KMS-11 (cell line): Measurements from ENCODE around the gene TMTC4.

Source experiments
- H2AFZ ChIP-seq: fragments of 200-600 bp; sonication (generic); 2 replicates; pipeline ENCODE4 v1.6.1; 2016; ENCODE audit warnings: antibody characterized with exemption, mixed run types, low read depth
- H3K27ac ChIP-seq: fragments of 200-600 bp; sonication (generic); 2 replicates; pipeline ENCODE4 v1.6.1; 2016; ENCODE audit warnings: mild to moderate bottlenecking, mixed run types
- H3K27me3 ChIP-seq: fragments of 200-600 bp; sonication (generic); 2 replicates; pipeline ENCODE4 v1.6.1; 2017; ENCODE audit warnings: mild to moderate bottlenecking, low read depth, mixed run types, moderate library complexity; ENCODE audit not compliant: insufficient read depth
- H3K36me3 ChIP-seq: fragments of 200-600 bp; sonication (generic); 2 replicates; pipeline ENCODE4 v1.6.1; 2017; ENCODE audit warnings: mild to moderate bottlenecking, mixed run types; ENCODE audit not compliant: insufficient read depth
- H3K4me1 ChIP-seq: fragments of 200-600 bp; sonication (generic); 2 replicates; pipeline ENCODE4 v1.6.1; 2016; ENCODE audit warnings: mild to moderate bottlenecking, low read depth, mixed run types; ENCODE audit not compliant: poor library complexity, severe bottlenecking
- H3K4me2 ChIP-seq: fragments of 200-600 bp; sonication (generic); 2 replicates; pipeline ENCODE4 v1.7.0; 2016; ENCODE audit warnings: mild to moderate bottlenecking, mixed run types
- H3K4me3 ChIP-seq: fragments of 200-600 bp; sonication (generic); IDR thresholded peaks from 2 replicates; pipeline ENCODE4 v1.6.1; 2017; ENCODE audit warnings: low read depth, low read length, mixed read lengths; ENCODE audit not compliant: insufficient read depth
- H3K79me2 ChIP-seq: fragments of 200-600 bp; sonication (generic); 2 replicates; pipeline ENCODE4 v1.6.1; 2016; ENCODE audit warnings: low read depth, mixed run types; ENCODE audit not compliant: insufficient read depth
- H3K9ac ChIP-seq: fragments of 200-600 bp; sonication (generic); 2 replicates; pipeline ENCODE4 v1.6.1; 2016; ENCODE audit warnings: mild to moderate bottlenecking, mixed run types
- H4K20me1 ChIP-seq: fragments of 200-600 bp; sonication (generic); 2 replicates; pipeline ENCODE4 v1.6.1; 2016; ENCODE audit warnings: mild to moderate bottlenecking, mixed run types; ENCODE audit not compliant: insufficient read depth
- TF ChIP-seq, protein P1 (sequence below): fragments of 200-600 bp; sonication (generic); conservative IDR thresholded peaks from 2 replicates; pipeline ENCODE4 v1.6.1; 2017; ENCODE audit warnings: low read depth, mild to moderate bottlenecking, antibody characterized with exemption, low read length, moderate library complexity, mixed read lengths

TMTC4 gene

DNA sequence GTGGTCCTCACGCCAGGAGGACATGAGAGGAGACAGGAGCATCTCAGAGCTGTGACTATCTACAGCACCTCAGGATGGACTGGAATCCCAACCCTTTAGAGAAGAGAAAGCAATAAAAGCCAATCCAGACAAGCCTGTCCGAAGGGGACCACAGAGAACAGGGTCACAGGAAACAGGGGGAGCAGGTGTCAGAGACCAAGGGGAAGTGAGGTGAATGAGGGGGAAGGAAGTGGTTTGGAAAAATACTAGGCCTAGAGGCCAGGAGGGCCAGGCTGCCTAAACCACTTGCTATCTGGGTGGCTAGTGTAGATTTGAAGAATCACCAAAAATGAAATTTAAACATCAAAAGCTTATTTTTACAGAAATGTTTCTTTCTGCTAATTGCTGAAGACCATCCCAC, 16.2 kb downstream of the TMTC4 start:
- no peaks in the 10 kb centered on the region for H3K36me3 ChIP-seq
- no peak overlapping the region for H3K9ac ChIP-seq
- H3K27ac ChIP-seq = no peak overlapping the region
- no peaks in the 10 kb centered on the region for H3K79me2 ChIP-seq
- no peak overlapping the region for H2AFZ ChIP-seq
- H3K4me3 ChIP-seq = no peak overlapping the region
- TF ChIP-seq, protein P1, sequence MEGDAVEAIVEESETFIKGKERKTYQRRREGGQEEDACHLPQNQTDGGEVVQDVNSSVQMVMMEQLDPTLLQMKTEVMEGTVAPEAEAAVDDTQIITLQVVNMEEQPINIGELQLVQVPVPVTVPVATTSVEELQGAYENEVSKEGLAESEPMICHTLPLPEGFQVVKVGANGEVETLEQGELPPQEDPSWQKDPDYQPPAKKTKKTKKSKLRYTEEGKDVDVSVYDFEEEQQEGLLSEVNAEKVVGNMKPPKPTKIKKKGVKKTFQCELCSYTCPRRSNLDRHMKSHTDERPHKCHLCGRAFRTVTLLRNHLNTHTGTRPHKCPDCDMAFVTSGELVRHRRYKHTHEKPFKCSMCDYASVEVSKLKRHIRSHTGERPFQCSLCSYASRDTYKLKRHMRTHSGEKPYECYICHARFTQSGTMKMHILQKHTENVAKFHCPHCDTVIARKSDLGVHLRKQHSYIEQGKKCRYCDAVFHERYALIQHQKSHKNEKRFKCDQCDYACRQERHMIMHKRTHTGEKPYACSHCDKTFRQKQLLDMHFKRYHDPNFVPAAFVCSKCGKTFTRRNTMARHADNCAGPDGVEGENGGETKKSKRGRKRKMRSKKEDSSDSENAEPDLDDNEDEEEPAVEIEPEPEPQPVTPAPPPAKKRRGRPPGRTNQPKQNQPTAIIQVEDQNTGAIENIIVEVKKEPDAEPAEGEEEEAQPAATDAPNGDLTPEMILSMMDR = no peak
- H3K4me1 ChIP-seq = no peaks in the 10 kb centered on the region
- H3K27me3 ChIP-seq = no peaks in the 10 kb centered on the region
- no peak overlapping the region for H3K4me2 ChIP-seq
- H4K20me1 ChIP-seq = no peaks in the 10 kb centered on the region

DNA sequence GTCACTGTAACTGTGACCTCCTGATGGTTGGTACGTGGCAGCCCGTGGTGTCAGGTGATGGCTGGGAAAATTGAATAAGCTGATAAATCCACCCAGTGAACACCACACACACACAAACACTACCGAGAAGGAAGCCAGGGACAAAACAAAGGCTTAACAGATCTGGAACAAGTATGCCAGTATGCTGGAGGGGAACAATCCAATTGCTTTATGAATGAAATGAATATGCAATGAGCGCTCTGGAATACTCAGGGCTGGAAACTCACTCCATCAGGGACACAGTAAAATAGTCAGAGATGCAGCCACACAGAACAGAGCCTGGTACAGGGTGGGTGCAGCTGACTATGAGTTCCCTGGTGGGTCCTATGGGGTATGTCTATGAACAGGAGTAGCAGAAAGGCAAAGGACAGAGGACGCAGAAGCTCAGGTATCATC, 16.7 kb downstream of the TMTC4 start:
- H3K27me3 ChIP-seq = no peaks in the 10 kb centered on the region
- H4K20me1 ChIP-seq = no peaks in the 10 kb centered on the region
- TF ChIP-seq, protein P1 = no peak
- H3K9ac ChIP-seq = no peak overlapping the region
- H3K4me2 ChIP-seq = no peak overlapping the region
- H3K4me1 ChIP-seq = no peaks in the 10 kb centered on the region
- no peaks in the 10 kb centered on the region for H3K79me2 ChIP-seq
- H3K4me3 ChIP-seq = no peak overlapping the region
- H3K36me3 ChIP-seq = no peaks in the 10 kb centered on the region
- no peak overlapping the region for H3K27ac ChIP-seq
- no peak overlapping the region for H2AFZ ChIP-seq

DNA sequence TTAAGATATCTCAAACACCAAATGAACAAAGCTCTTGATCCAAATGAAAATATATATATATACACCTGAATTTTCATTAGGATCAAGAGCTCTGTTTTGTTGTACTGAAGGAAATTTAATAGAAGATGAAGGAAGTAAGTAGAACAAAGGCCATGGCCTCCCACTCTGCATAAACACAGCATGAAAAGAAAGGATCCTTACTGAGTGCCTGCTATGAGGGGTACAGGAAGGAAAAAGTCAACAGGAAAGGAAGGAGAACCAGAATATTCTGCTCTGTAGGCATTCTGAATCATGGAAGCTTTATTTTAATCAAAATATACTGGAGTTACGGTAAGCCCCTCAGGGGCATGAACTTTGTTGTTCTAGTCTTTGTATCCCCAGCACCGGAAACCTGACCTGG, 22.1 kb downstream of the TMTC4 start:
- TF ChIP-seq, protein P1 = no peak
- Histone ChIP-seq H3K4me3 (no peak overlapping the region), H2AFZ (no peak overlapping the region), H4K20me1 (no peaks in the 10 kb centered on the region), H3K4me1 (no peaks in the 10 kb centered on the region), H3K27ac (no peak overlapping the region), H3K9ac (no peak overlapping the region), H3K36me3 (no peaks in the 10 kb centered on the region), H3K79me2 (no peaks in the 10 kb centered on the region), H3K4me2 (no peak overlapping the region), H3K27me3 (no peaks in the 10 kb centered on the region)

DNA sequence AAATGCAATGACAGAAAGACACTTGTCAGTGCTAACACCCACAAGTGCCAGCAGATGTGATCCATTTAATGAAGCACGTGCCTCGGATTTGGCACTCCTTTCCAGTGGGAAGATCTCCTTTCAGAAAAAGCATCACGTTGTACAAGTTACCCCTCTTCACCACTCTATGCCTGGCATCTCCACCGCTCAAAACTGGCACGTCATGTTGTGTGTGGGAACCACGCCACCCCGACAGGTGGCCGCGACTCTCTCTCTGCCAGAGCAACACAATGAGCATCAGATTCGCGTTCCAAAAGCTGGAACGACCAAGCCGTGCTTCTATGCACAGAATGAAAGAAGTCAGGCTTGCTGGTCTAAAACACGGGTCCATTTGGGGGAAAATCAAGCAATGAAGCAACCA, 24.3 kb downstream of the TMTC4 start:
- no peaks in the 10 kb centered on the region for H3K4me1 ChIP-seq
- H3K27ac ChIP-seq = no peak overlapping the region
- H3K27me3 ChIP-seq = no peaks in the 10 kb centered on the region
- TF ChIP-seq, protein P1 = no peak
- H4K20me1 ChIP-seq = no peaks in the 10 kb centered on the region
- H3K9ac ChIP-seq = no peak overlapping the region
- H2AFZ ChIP-seq = no peak overlapping the region
- no peaks in the 10 kb centered on the region for H3K79me2 ChIP-seq
- no peaks in the 10 kb centered on the region for H3K36me3 ChIP-seq
- H3K4me3 ChIP-seq = no peak overlapping the region
- H3K4me2 ChIP-seq = no peak overlapping the region
